Stimulated activated CD8-positive, alpha-beta memory T cell treated with anti-CD3 and anti-CD28 coated beads, Interleukin-7, amount 100 ng/mL, for 48 hours (primary cell): ENCODE results near the gene FERD3L.

Experiments used
- DNase-seq, 2 donors: peaks; one replicate each; pipeline ENCODE4 v3.0.0-alpha.2; 2020; ENCODE audit warnings: low read depth in 1 of 2; ENCODE audit errors: extremely low read depth in 1 of 2

The FERD3L gene

DNA sequence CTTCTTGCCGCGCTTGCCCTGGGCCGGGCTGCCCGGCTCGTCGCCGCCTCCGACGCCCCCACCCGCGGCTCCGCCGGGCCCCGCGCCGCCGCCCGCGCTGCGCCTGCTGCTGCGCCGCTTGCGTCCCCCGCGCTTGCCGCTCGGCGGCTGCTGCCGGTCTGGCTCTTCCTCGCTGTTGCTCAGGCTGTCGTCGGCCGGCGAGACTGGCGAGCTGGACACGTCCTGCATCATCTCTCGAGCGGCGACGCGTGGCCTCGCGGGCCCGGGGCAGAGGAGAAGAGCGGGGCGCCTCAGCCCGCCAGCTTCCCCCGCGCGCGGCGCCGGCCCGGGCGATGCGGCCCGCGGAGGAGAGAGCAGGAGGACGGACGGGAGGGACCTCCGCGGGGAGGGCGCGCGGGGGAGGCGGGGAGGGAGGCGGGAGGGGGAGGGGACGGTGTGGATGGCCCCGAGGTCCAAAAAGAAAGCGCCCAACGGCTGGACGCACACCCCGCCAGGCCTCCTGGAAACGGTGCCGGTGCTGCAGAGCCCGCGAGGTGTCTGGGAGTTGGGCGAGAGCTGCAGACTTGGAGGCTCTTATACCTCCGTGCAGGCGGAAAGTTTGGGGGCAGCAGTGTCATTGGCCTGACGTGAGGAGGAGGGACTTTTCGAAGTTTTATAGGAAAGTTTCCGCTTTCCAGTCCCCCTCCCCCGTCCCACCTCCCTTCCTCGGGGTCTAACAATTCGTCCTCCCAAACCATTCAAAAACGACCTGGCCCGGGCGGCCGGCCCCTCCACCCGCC is 27.9 kb downstream of the FERD3L start, which contains the start of gene TWIST1:
TWIST1 (minus strand) TSS at position 546 of the 779 bp plus-strand sequence; CDS start at position 231, 315 bp downstream.
- no peak for DNase-seq

DNA sequence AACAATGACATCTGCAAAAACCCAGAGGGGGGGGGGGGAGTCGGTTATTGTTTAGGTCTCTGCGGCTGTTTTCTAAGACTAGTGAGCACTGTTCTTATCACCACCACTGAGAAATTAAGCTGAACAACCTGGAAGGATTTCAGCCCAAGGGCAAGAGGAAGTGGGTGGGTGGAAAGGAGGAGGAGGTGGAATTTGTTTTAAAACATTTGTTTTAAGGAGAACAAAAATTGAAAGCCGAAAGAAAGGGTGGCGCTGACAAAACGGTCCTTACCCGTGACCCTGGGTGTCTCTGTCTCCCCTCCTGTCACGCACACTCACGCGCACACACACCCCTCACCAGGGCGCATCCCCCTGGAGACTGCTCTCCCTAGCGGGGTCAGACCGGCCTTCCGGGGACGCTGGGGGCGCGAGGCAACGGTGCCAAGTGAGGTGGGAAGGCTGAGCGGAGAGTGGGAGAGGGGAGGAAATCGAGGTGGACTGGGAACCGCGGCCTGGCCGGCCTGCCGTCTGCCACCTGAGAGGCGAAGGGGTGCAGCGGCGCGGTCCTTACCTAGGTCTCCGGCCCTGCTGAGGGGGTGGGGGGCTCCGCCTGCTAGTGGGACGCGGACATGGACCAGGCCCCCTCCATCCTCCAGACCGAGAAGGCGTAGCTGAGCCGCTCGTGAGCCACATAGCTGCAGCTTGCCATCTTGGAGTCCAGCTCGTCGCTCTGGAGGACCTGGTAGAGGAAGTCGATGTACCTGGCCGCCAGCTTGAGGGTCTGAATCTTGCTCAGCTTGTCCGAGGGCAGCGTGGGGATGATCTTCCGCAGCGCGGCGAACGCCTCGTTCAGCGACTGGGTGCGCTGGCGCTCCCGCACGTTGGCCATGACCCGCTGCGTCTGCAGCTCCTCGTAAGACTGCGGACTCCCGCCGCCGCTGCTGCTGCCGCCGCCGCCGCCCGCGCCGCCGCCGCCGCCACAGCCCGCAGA is 28.8 kb downstream of the FERD3L start:
- no peak for DNase-seq

DNA sequence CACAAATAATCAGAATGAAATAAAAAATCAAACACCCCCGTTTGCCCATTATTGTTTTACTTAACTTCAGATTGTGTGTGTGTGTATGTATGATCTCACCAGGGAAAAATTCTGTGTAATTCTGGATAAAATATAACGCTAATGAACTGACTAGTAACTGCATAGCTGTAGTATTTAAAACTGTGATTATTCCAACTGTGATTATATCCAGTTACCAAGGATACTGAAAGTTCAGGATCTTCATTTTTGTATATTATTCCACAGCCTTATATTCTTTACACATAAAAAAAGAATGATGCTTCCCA is 30.7 kb downstream of the FERD3L start:
- no peak for DNase-seq

DNA sequence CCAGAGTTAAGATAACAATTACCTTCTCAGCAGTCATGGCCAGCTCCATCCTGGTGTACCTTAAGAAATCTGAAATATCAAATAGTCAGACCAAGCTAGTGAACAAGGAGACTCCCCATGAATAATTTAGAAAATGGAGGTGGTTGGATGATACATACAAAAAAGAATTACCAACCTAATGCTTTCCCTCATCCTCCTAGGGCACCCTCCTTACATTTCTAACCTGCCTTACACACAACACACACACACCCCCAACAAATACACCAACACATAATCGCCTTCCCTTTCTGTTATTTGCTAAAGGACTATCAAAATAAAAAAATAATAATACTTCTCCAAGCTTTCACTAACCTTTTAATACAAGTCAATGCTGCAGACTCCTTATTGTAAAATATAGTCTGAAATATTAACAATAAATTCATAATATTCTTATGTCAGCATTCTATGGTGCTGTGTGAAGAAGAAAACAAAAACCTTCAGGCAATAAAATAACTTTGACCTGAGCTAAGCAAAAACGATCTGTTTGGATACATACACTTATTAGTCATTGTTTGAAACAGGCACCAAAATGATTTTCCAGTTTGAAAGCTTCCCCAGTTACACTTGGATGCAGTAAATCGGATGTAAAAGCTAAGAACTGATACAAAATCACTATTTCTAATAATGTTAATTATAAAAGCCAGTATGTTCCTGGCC is 31.2 kb downstream of the FERD3L start:
- DNase-seq: no peak

DNA sequence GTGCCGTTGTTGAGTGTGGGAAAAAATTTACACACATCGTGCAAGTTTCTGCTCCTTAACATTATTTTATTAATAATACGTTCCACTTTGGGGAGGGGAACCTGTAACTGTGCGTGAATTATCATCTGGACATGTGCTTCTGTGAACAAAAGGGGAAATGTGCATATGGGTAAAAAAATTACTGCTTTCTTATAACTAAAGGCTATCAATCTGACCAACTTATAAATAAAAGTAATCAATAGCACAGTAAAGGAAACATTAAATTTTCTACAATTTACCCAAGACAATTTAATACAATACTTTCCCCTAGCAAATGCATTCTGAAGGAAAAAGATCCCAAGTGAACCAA is 32.2 kb downstream of the FERD3L start:
- no peak for DNase-seq

DNA sequence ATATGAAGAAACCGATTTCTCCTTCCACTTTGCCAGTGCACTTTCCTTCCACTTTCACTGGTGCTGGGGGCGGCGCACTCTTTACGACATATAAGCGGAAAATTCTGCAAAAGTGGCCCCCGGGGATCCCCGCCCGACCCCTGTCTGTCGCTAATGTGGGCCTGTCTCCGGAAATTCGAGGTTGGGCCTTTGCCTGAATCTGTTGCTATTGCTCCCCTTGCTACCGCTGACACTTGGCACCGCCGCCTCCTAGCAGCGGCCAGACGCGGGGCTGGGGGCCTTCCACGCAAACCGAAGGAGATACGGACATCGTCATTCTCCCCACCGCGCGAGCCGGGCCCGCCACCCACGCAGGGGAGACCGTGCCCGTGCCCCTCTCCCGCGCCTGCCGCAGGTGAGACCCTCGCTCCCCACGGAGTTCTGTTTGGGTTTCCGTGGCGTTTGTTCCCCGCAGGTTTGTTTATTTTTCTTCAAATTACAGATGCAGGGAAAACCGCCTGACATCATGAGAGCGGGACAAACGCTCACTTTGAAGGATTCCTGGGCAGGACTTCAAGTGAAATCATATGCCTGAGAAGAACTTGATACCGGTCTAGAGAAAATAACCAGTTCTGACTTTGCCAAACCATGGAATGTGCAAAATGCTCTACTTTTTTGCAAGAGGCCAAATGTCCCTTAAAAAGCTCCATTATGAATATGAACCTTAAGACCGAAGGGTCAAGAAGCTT is 32.8 kb downstream of the FERD3L start:
- no peak for DNase-seq

DNA sequence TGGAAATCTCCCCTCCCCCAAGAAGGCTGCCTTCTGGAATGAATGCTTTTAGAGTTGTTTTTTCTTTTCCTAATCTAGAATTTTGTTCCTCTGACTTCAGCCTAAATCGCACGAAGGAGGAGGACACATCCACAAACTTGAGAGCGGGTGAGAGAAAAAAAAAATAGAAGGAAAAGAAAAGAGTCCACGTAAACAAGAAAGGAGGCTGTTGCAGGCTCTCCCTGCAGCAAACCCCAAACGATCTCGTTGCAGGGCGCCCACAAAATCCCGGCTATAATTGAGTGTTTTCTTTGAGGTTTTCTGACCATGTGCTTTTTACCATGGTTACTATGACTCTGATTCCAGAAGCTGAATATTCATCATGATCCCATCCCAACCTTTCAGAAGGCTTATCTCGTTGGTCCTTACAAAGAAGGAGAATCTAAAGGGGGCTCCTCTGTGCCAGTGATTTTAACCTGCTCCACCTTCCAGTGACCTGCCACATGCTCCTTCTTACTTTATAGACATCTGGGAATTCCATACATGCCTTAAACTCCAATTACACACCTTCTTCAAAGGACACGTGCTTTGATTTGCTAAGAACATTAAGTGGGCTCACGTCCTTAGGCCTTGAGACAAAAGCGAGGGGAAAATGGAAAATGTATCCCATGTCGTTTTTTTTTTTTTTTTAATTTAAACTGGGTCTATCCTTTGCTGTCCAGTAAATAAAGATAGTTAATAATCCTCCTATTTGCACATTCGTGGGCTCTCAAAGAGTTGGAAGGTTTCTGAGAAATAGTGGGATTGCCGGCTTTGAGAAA is 33.5 kb downstream of the FERD3L start:
- no peak for DNase-seq

DNA sequence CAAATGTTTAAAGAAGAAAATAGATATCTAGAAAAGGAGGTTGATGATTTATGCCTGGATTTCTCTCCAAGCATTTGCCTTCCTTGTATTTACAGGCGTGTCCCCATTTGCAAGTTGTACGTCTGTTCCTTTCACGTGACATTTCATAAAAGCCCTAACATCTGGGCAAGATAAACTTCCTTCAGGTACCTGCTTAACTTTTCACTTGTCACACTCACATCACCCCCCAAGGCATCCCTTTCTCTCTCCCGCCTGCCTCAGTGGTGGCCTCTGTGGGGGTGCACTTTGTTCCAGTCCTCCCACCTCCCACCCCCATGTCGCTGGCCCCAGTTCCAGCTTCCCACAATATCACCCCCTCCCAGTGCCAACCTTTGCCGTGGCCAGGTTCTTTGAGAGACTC is 34.4 kb downstream of the FERD3L start:
- DNase-seq: no peak

DNA sequence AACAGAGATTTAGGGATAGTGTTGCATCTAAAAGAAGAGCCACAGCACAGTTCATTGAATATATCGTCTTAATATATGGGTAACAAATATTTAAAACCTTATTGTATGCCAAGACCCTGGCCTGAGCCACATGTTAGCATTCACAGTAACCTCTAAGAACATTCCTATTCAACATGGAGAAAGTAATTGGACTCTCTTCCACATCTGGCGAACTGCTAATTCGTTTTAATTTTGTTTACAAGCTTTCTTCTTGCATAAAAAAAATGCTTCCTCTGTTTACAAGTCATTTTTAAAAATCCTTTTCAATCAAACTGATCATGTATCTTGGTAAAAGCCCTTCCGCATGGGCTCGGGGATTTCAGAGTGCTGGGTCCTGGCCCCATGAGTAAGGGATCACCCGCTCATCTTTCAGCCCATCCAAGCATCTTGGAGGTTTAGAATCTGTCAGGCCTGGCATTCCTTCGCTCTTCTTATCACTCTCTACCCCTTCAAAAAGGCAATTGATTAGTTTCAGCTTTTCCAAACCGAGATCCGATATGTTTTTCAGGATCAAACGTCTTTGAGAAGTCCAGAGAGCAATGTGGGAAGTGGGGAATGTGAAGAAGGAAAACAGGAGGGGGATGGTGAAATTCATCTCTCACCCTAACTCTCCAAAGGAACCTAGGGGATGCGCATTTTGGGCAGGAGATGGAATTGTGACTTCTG is 35.0 kb downstream of the FERD3L start:
- DNase-seq: no peak

DNA sequence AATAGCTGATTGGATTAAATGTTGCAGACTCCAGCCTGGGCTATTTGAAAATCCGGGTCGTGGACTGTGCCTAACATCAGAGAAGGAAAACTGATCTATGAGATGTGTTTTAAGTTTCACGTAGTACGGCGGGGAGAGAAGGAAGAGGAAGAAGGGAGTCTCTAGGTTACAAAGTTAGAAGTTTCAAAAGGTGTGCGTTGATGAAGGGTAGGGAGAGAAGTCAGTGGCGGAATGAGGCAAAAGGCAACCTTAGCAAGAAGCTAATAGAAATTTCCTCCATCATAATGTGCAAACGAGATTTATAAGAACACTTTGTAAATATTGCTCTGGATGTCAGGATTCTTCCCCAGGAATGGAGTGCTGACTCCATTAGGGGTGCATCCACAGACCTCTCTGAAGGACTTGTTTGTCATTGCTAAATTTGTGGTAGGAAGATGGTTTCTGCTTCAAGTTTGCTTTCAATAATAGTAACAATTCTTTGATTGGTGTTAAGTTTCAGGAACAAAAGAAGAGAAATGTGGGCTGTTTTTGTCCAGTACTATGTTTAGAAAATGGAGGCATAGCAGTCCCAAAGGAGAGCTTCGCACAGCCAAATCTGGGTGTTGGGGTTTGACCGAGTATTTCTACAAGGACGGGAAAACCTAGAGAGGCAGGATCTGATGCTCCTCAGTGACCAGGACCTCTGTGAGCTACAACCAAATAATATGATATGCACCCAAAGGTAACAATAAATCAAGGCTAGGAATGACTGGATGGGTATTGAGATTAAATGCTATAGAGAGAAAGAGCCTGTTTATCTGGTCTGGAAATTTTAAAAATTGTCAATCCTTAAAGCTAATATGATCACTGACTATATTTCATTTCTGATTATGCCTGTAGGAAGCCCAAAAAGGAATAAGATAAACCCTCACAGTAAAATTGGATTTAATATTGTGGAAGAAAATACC is 35.9 kb downstream of the FERD3L start:
- no peak for DNase-seq

DNA sequence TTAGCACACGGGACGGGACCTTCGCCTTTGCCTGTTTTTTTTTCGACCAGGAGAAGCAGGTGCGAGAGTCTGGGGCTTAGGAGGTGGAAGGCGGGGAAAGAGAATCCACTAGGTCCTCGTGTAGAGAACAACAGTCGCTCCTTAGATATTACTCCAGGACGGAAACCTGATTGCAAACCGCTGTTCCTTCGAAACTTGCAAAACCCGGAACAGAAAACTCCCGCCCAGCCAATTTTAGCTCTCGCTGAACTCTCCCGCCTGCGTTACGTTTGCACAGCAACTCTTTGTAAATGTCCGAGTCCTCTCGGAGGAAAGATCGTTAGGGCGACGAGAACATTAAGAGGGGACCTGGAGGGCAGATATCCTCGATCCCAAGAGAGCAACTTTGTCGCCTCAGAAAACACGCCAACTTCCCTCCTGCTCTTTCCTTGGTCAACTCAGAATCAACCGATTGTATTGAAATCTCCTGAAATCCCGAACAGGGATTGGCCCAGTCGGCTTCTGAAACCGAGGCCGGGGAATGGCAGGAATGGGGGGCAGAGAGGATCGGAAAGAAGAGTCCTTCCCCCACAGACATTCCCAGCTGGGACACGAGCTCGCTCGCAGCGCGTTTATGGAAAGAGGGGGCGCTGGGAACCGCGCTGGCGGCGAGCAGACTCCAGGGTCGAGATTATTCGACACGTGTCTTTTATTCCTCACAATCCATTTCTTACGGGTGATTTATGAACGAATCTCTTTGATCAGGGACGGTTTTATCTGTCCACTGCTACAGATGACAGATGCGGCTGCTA is 37.7 kb downstream of the FERD3L start:
- no peak for DNase-seq

DNA sequence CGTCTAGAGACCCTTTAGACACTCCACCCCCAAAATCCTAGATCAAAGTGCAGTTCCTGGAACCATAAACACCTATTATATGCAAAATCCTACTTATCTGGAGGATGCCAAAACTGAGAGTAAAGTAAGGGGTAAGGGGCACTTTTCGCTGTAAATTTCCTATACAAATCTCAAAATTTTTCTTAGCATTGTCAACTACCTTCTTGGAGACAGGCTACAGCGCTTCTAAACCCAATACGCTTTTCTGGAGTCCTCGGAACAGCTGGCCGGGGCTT is 38.2 kb downstream of the FERD3L start:
- no peak for DNase-seq

DNA sequence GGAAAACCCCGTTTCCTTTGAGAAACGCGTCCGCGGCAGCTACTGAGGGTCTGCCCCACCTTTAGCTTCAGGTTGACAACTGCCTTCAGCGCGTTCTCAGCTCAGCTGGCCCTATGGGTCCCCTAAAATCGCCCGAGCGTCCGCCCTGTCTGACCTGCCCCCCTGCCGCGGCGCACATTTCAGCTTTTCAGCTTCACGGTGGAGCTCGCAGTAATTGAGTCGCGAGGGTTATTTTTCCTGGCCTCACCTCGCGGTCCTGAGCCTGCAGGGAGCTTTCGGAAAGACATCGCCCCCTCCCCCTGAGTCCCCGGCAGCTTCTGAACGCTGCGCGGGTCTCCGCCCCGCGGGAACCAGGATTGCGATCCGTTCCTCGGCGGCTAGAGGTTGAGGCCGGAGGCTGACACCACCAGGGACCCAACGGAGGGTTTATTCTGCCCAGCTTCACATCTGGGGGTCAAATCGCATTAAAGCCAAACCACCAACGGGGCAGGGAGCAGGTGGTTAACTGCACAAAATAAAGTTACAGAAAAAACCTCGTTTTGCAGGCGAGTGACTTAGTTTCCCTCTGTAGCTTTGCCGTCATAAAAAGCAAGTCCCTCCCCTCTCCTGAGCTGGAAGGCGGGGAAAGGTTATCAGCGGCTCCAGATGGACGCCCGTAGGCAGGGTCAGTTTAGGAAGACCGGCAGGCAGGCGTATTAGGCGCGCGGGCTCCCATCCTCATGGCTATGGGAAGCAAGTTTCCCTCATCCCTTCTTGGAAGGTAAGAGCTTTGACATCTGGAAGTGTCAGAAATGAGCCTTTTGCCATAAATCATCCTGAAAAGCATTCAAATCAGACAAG is 38.8 kb downstream of the FERD3L start:
- DNase-seq: no peak

DNA sequence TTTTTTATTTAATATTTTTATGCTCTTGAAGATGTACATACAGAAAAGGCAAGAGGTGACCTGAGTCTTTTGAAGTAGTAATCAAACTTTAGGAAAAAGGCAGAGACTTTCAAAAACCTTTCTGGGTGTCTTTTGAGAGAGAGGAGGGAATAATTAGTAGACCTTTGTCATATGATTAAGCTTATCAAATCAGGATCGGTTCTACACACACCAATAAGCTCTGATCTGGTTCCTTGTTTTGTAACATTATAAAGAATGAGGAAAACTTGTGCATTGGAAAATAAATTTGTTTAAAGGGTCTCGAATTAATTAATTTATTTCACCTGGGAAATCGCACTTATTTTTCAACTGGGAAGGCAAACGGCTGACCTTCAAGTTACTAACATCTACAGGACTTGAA is 39.7 kb downstream of the FERD3L start:
- DNase-seq: no peak

DNA sequence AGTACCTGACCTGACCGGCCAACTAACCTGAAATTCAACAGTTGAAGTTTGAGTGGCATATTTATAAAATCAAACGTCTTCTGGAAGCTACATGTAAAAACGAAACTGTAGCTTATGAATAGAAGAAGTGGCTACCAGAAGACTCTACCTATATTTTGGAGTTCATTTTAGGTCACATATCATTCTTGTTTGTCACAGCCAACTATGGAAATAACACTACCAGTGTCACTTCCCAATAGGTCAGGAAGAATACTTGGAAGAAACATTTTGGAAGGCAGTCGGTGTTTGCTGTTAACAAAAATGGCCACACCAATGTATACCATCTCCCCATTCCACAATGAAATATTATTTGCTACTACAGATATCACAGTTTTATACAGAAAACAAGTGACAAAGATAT is 40.4 kb downstream of the FERD3L start:
- DNase-seq: no peak

DNA sequence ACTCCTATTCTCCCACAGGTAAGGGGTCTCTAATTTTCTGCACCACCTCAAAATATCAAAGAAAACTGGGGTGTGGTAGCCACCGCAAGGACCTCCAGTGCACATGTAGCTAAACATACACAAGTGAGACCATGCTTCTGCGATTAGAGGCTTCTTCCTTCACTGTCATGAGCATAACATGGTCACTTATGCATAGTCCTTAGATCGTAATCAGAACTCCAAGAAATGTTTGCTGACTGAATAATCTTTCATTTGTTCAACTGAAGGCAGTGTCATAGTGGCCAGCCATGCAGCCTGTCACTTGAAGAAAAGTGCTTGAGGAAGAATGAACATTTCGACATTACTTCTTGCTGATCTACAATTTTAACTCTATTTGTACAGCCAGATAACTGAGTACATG is 42.3 kb downstream of the FERD3L start:
- no peak for DNase-seq

DNA sequence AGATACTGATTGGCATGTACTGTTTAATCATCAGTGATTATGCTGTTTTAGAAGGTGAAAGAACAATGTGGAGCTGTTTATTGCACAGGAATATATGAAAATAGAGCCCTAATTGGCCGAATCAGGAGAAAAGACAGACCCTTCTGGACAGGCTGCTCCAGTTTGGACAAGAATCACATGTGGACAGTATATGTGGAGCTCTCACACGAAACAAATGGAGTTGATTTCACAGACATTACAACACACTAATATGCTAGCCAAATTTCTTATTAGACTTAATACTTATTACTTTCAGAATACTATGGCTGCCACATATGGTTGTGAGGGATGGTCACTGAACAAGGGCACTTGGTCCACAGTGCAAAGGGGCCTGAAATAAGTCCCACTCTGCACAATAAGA is 43.3 kb downstream of the FERD3L start:
- DNase-seq: no peak
